ENCODE measurements around the gene HMGN2.

DNA sequence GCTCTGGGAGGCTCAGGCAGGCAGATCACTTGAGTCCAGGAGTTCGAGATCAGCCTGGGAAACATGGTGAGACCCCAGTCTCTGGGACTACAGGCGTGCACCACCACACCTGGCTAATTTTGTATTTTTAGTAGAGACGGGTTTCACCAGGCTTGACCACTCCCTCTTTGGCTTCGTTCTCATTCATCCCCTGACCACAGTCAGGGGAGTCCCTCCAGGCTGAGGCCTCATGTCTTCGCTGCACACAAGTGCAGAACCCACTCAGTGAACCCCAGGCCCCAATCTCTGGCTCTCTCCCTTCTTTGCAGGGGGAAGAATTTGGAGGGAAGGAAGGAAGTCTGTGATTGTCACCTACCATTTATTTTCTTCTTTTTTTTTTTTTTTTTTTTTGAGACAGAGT, 48.1 kb downstream of the HMGN2 start:
- TF ChIP-seq, protein P1, sequence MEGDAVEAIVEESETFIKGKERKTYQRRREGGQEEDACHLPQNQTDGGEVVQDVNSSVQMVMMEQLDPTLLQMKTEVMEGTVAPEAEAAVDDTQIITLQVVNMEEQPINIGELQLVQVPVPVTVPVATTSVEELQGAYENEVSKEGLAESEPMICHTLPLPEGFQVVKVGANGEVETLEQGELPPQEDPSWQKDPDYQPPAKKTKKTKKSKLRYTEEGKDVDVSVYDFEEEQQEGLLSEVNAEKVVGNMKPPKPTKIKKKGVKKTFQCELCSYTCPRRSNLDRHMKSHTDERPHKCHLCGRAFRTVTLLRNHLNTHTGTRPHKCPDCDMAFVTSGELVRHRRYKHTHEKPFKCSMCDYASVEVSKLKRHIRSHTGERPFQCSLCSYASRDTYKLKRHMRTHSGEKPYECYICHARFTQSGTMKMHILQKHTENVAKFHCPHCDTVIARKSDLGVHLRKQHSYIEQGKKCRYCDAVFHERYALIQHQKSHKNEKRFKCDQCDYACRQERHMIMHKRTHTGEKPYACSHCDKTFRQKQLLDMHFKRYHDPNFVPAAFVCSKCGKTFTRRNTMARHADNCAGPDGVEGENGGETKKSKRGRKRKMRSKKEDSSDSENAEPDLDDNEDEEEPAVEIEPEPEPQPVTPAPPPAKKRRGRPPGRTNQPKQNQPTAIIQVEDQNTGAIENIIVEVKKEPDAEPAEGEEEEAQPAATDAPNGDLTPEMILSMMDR (IDR thresholded peaks at IDR 0.05; ENCODE audit: insufficient read depth, low read length, poor library complexity, severe bottlenecking): no peak
- TF ChIP-seq EZH2phosphoT487 (conservative IDR thresholded peaks at IDR 0.05; ENCODE audit: low read length): no peak

All from SU-DHL-6 (cell line).